Suprapubic skin (tissue), 4 donors: ENCODE data around the gene PDE11A. TPM values are rescaled to one million over a fixed set of nuclear protein-coding genes. Genes with fewer than 3 reads are reported as not detected.

Experiments
- DNase-seq, 2 donors: peaks; one replicate each; pipeline ENCODE4 v3.0.0-alpha.2; 2019; ENCODE audit warnings: low spot score in 2 of 2
- H3K27ac ChIP-seq: fragments of 200-600 bp; sonication (generic); one replicate; pipeline ENCODE4 v1.5.1; 2019
- H3K27me3 ChIP-seq: fragments of 200-600 bp; sonication (generic); one replicate; pipeline ENCODE4 v1.5.1; 2019
- H3K36me3 ChIP-seq: fragments of 200-600 bp; sonication (generic); one replicate; pipeline ENCODE4 v1.5.1; 2019
- H3K4me1 ChIP-seq: fragments of 200-600 bp; sonication (generic); one replicate; pipeline ENCODE4 v1.5.1; 2019
- H3K4me3 ChIP-seq: fragments of 200-600 bp; sonication (generic); one replicate; pipeline ENCODE4 v1.5.1; 2019; ENCODE audit warnings: mild to moderate bottlenecking
- H3K9me3 ChIP-seq: fragments of 200-600 bp; sonication (generic); one replicate; pipeline ENCODE4 v1.5.1; 2019
- CTCF ChIP-seq, 2 donors: fragments of 200-600 bp in 1 of 2; fragments of 450-650 bp in 1 of 2; sonication (generic) in 1 of 2; IDR thresholded peaks; one replicate each; pipeline ENCODE4 v1.5.1; 2016 to 2019; ENCODE audit warnings: antibody characterized with exemption in 2 of 2, mild to moderate bottlenecking in 1 of 2, moderate library complexity in 1 of 2
- EP300 ChIP-seq: sonication (generic); formaldehyde crosslinking; IDR thresholded peaks from one replicate; pipeline ENCODE4 v1.6.1; 2017; ENCODE audit warnings: antibody characterized with exemption
- POLR2A ChIP-seq, 2 donors: fragments of 450-650 bp; IDR thresholded peaks; one replicate each; pipeline ENCODE4 v1.6.1; 2017; ENCODE audit warnings: antibody characterized with exemption in 2 of 2, mild to moderate bottlenecking in 2 of 2, moderate library complexity in 2 of 2
- POLR2AphosphoS5 ChIP-seq, 3 donors: sonication (generic); formaldehyde crosslinking; IDR thresholded peaks; one replicate each; pipeline ENCODE4 v1.6.1; 2017; ENCODE audit warnings: antibody characterized with exemption in 3 of 3
- WGBS: methylation state at CpG from one replicate; pipeline ENCODE4 v1.1.5; 2018; 5-methylcytosine and 5-hydroxymethylcytosine counted together
- total RNA-seq, 4 donors: library from RNA; depleted of rRNA; stranded (reverse); fragments of >200 nt; gene quantifications; one replicate each; pipeline ENCODE4 v1.1.0, GENCODE V29; 2016

Gene PDE11A
- total RNA-seq, 4 donors from 2014 or later, result 0.08 to 1.0 (median 0.36) TPM

GRCh38 chr2:177929662-177930522, 142.7 kb downstream of the PDE11A start:
- Histone ChIP-seq H3K4me1 (no peaks in the 10 kb centered on the region), H3K27ac (no peak overlapping the region), H3K36me3 (no peaks in the 10 kb centered on the region), H3K4me3 (no peak overlapping the region), H3K27me3 (no peaks in the 10 kb centered on the region), H3K9me3 (peaks cover 5% of the 10 kb centered on the region)
- TF ChIP-seq EP300, result no peak
- no peak for TF ChIP-seq POLR2AphosphoS5 (IDR thresholded peaks at IDR 0.05)
- TF ChIP-seq CTCF (IDR thresholded peaks at IDR 0.05), result no peak
- TF ChIP-seq POLR2A (IDR thresholded peaks at IDR 0.05), result no peak
- WGBS, result 51% methylated on average over 2 of the region's 2 CpGs
- DNase-seq, result no peak

- no peaks in the 10 kb centered on the region for H3K36me3 ChIP-seq
- 83% methylated on average over 2 of the region's 2 CpGs for WGBS
Observed at GRCh38 chr2:177923323-177923722, 149.3 kb downstream of the PDE11A start.

GRCh38 chr2:177921726-177922125, 150.9 kb downstream of the PDE11A start:
- TF ChIP-seq CTCF (IDR thresholded peaks at IDR 0.05), result no peak
- TF ChIP-seq EP300, result no peak
- no peak for TF ChIP-seq POLR2AphosphoS5 (IDR thresholded peaks at IDR 0.05)
- no peak for TF ChIP-seq POLR2A (IDR thresholded peaks at IDR 0.05)
- no peak for DNase-seq
- Histone ChIP-seq H3K36me3 (no peaks in the 10 kb centered on the region), H3K4me3 (no peak overlapping the region), H3K9me3 (no peaks in the 10 kb centered on the region), H3K27ac (no peak overlapping the region), H3K27me3 (no peaks in the 10 kb centered on the region), H3K4me1 (no peaks in the 10 kb centered on the region)
- 64% methylated on average over 3 of the region's 3 CpGs for WGBS

More at GRCh38 chr2:177923323-177923722, 149.3 kb downstream of the PDE11A start:
- no peaks in the 10 kb centered on the region for H3K4me1 ChIP-seq
- DNase-seq, result no peak
- H3K4me3 ChIP-seq, result no peak overlapping the region
- H3K27me3 ChIP-seq, result no peaks in the 10 kb centered on the region
- no peak overlapping the region for H3K27ac ChIP-seq
- TF ChIP-seq POLR2AphosphoS5 (IDR thresholded peaks at IDR 0.05) (no peak), EP300 (no peak), POLR2A (IDR thresholded peaks at IDR 0.05) (no peak), CTCF (IDR thresholded peaks at IDR 0.05) (no peak)
- no peaks in the 10 kb centered on the region for H3K9me3 ChIP-seq

- DNase-seq, result no peak
- peaks cover 8% of the 10 kb centered on the region for H3K4me1 ChIP-seq
- H3K27ac ChIP-seq, result no peak overlapping the region
- 82% methylated on average over 1 of the region's 1 CpG for WGBS
- H3K9me3 ChIP-seq, result no peaks in the 10 kb centered on the region
- H3K27me3 ChIP-seq, result no peaks in the 10 kb centered on the region
- no peak for TF ChIP-seq POLR2AphosphoS5 (IDR thresholded peaks at IDR 0.05)
- TF ChIP-seq CTCF (IDR thresholded peaks at IDR 0.05), result no peak
- no peak for TF ChIP-seq EP300
- TF ChIP-seq POLR2A (IDR thresholded peaks at IDR 0.05), result no peak
- no peaks in the 10 kb centered on the region for H3K36me3 ChIP-seq
- no peak overlapping the region for H3K4me3 ChIP-seq
Observed at GRCh38 chr2:177917169-177917568, 155.4 kb downstream of the PDE11A start.

- WGBS, result 70% methylated on average over 4 of the region's 4 CpGs
- no peak overlapping the region for H3K4me3 ChIP-seq
- no peaks in the 10 kb centered on the region for H3K36me3 ChIP-seq
- H3K27me3 ChIP-seq, result no peaks in the 10 kb centered on the region
- peaks cover 8% of the 10 kb centered on the region for H3K4me1 ChIP-seq
- TF ChIP-seq POLR2AphosphoS5 (IDR thresholded peaks at IDR 0.05) (no peak), CTCF (IDR thresholded peaks at IDR 0.05) (no peak), EP300 (no peak), POLR2A (IDR thresholded peaks at IDR 0.05) (no peak)
- H3K27ac ChIP-seq, result no peak overlapping the region
- H3K9me3 ChIP-seq, result no peaks in the 10 kb centered on the region
- no peak for DNase-seq
Observed at GRCh38 chr2:177916342-177916741, 156.2 kb downstream of the PDE11A start.
